GM20000 (cell line): ENCODE results near the gene PIAS4.

Experiments
- DNase-seq: peaks from one replicate; pipeline ENCODE4 v3.0.0; 2012; ENCODE audit warnings: low spot score
- TF ChIP-seq, protein P1 (sequence below): IDR thresholded peaks from 2 replicates; pipeline ENCODE4 v1.5.1; 2012; ENCODE audit warnings: mild to moderate bottlenecking, control low read depth; ENCODE audit errors: extremely low read depth, missing control alignments

PIAS4 gene

DNA sequence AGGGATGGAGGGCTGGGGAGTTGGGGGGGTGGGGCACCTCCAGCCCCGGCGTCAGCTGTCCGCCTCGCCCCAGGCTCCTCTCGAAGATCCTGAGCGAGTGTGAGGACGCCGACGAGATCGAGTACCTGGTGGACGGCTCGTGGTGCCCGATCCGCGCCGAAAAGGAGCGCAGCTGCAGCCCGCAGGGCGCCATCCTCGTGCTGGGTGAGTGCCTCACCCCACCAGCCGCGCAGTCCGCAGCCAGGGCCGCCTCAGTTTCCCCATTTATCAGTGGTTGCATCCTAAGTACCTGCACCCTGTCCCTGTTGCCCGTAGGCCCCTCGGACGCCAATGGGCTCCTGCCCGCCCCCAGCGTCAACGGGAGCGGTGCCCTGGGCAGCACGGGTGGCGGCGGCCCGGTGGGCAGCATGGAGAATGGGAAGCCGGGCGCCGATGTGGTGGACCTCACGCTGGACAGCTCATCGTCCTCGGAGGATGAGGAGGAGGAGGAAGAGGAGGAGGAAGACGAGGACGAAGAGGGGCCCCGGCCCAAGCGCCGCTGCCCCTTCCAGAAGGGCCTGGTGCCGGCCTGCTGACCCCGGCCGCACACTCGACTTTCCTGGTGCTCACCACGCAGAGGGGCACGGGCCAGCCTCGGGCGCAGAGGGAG lies 29.9 kb downstream of the PIAS4 start:
- TF ChIP-seq, protein P1, sequence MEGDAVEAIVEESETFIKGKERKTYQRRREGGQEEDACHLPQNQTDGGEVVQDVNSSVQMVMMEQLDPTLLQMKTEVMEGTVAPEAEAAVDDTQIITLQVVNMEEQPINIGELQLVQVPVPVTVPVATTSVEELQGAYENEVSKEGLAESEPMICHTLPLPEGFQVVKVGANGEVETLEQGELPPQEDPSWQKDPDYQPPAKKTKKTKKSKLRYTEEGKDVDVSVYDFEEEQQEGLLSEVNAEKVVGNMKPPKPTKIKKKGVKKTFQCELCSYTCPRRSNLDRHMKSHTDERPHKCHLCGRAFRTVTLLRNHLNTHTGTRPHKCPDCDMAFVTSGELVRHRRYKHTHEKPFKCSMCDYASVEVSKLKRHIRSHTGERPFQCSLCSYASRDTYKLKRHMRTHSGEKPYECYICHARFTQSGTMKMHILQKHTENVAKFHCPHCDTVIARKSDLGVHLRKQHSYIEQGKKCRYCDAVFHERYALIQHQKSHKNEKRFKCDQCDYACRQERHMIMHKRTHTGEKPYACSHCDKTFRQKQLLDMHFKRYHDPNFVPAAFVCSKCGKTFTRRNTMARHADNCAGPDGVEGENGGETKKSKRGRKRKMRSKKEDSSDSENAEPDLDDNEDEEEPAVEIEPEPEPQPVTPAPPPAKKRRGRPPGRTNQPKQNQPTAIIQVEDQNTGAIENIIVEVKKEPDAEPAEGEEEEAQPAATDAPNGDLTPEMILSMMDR: no peak

GRCh38 chr19:4038057-4038456 lies 30.5 kb downstream of the PIAS4 start:
- TF ChIP-seq, protein P1: no peak
- DNase-seq: no peak

More for the DNA sequence above, 29.9 kb downstream of the PIAS4 start:
- DNase-seq: no peak

DNA sequence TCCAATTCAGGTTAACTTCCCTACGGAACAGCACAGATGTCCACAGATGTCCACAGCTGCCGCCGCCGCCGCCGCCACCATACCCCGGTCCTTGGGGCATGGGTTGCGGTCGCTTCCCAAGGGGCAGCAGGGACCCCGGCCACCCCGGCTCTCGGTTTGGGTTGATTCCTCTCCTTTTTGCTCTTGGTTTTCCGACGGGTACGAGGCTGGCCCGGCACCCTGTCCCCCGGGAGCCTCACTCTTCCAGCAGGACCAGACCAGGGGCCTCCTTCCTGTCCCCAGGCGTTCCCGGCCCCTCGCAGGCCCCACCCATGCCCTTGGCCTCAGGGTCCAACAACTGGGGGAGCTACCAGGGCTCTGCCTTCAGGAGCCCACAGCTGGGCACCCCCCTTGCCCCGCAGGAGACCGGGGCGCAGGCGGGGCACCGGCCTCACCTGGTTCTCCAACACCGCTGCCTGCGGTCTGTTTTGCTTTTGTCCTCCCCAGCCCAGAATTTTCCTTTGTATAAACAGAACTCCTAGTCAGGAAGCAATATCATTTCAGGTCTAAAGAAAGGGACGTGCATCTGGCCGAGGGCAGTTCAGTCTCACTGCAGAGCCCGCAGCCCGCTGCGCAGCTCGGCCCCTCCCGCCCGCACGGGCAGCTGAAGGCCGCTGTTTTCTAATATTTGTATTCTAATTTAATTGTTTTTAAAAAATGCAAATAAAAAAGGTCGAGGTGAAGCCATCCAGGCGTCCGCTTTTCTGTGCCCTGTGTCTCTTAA lies 31.3 kb downstream of the PIAS4 start:
- DNase-seq: no peak
- TF ChIP-seq, protein P1: no peak

GRCh38 chr19:4042064-4042730 lies 34.7 kb downstream of the PIAS4 start:
- TF ChIP-seq, protein P1: no peak

DNA sequence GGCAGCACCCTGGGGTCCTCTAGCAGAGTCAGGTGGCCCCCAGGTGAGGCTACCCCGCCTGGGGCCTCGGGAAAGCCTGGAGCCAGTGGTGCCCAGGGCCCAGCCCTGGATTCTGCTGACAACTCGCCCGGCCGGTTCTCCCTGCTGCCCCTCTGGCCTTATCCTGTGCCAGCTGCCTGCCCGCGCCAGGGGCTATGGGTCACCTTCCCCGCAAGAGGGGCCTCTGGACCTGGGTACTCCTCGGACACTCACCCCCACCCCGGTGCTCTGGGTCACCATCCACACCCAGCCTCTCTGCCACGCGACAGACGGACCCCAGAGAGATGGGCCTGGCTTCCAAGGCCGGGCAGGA lies 35.2 kb downstream of the PIAS4 start:
- TF ChIP-seq, protein P1: no peak
- no peak for DNase-seq

More at GRCh38 chr19:4042064-4042730, 34.7 kb downstream of the PIAS4 start:
- DNase-seq: no peak

DNA sequence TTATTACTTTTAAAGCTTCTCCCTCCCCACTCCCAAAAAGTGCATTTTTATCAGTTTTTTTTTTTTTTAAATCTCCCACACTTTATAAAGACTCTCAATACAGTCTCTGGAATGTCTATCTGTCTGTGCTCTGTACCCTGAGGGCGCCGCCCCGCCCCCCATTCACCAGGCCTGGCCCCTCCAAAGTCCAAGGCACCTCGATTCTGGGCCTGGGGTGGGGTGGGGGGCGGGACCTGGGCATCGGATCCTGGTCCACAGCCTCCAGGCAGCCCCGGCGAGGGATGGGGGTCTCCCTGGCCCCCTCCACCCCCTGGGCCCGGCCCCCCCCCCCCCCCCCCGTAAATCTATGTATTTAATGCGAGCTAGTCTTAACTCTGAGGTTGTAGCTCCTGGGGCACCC lies 35.9 kb downstream of the PIAS4 start:
- no peak for DNase-seq
- TF ChIP-seq, protein P1: no peak
